BJ (cell line): Measurements from ENCODE around the gene GCK. TPM values are rescaled to one million over a fixed set of nuclear protein-coding genes. Genes with fewer than 3 reads are reported as not detected.

Experiments
- CTCF ChIA-PET: fragments of 350-600 bp; formaldehyde crosslinking; extraction: SDS; loops from one replicate; lab custom pipeline; 2021; ENCODE audit warnings: antibody characterized with exemption, inconsistent platforms; lab: Yijun Ruan, JAX
- POLR2A ChIA-PET: fragments of 300-600 bp; sonication (Branson Sonifier 250); formaldehyde crosslinking; extraction: SDS; loops from one replicate; lab custom pipeline; 2021; ENCODE audit warnings: antibody characterized with exemption; lab: Charles Lee
- DNase-seq: peaks from one replicate; pipeline ENCODE4 v3.0.0-alpha.2; 2011; ENCODE audit warnings: low read depth
- H3K27me3 ChIP-seq: 2 replicates; pipeline ENCODE4 v1.6.0; 2011; ENCODE audit warnings: low read length; ENCODE audit not compliant: control insufficient read depth, insufficient read depth
- H3K36me3 ChIP-seq: 2 replicates; pipeline ENCODE4 v1.5.1; 2011; ENCODE audit warnings: low read length; ENCODE audit not compliant: control insufficient read depth, insufficient read depth
- H3K4me3 ChIP-seq: 2 replicates; pipeline ENCODE4 v1.5.1; 2011; ENCODE audit warnings: low read depth, mild to moderate bottlenecking, control low read depth, low read length
- polyA plus RNA-seq: library from polyadenylated mRNA; depleted of rRNA; stranded (reverse); fragments of >200 nt; gene quantifications from 2 replicates; pipeline ENCODE4 v1.2.3, GENCODE V29; 2011
- TF ChIP-seq, protein P1 (sequence below): IDR thresholded peaks from 2 replicates; pipeline ENCODE4 v1.5.1; 2011; ENCODE audit warnings: low read depth, mild to moderate bottlenecking, control low read depth, inconsistent platforms, low read length, moderate library complexity; ENCODE audit not compliant: insufficient read depth

GCK gene
- polyA plus RNA-seq, 1 experiment = 0.40 TPM

DNA sequence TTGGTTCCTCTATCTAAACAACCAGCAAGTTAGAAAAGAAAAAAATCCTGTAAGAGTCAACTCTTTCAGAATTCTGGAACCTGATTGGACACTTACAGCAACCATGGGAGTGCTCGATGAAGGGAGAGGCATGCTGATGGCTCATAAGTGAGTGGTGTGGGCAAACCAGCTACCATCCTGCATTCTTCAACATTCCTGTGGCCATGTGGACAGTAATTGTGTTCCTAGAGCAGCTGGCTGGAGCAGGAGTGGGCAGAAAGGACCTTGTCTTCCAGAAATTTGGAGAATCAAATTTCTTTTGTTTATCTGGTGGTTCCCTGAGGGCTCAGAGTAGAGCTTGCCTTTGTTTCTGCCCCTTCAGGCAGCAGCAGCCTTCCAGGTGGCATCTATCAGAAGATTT is 25.6 kb downstream of the GCK start:
- no peak overlapping the region for H3K4me3 ChIP-seq
- CTCF ChIA-PET = interaction anchor here (1.2 to 2.5 kb wide), 3 partner anchors 16 to 38 kb away, joined by 3 to 11 read pairs (median 7); no protein-coding TSS in a partner anchor
- DNase-seq = peak; percentile 85
- POLR2A ChIA-PET = interaction anchor here (1.2 kb wide), 2 partner anchors 17 to 75 kb away, joined by 4 read pairs; no protein-coding TSS in a partner anchor
- H3K36me3 ChIP-seq = no peaks in the 10 kb centered on the region
- 0 out of 2 replicates have a peak, but pooled peaks cover 1% of the 10 kb centered on the region for H3K27me3 ChIP-seq
- TF ChIP-seq, protein P1, sequence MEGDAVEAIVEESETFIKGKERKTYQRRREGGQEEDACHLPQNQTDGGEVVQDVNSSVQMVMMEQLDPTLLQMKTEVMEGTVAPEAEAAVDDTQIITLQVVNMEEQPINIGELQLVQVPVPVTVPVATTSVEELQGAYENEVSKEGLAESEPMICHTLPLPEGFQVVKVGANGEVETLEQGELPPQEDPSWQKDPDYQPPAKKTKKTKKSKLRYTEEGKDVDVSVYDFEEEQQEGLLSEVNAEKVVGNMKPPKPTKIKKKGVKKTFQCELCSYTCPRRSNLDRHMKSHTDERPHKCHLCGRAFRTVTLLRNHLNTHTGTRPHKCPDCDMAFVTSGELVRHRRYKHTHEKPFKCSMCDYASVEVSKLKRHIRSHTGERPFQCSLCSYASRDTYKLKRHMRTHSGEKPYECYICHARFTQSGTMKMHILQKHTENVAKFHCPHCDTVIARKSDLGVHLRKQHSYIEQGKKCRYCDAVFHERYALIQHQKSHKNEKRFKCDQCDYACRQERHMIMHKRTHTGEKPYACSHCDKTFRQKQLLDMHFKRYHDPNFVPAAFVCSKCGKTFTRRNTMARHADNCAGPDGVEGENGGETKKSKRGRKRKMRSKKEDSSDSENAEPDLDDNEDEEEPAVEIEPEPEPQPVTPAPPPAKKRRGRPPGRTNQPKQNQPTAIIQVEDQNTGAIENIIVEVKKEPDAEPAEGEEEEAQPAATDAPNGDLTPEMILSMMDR = no peak

DNA sequence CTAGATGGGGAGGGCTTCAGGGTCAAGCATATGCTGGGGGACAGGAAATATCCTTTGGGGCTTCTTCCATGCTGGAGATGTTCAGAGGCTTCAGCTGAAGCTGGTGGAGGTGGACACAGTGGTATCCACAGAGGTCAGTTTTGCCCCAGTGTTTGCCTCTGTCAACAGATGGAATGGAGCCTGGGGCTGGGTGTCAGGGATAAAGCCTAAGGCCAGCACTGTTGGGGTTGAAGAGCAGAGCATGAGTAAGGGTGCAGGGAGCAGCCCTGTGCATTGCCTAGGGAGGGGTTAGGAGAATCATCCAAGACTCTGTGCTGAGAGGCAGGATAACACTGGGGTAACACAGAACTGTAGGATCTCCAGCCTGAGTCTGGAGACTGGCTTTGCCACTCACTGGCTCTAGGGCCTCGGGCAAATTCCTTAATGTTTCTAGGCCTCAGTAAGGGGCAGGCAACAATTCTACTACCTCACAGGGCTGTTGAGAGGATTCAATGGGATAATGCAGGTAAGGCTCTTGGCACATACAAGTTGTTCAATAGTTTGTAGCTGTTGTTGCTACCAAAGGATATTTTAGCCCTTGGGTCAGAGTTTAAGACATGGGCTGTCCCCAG is 26.3 kb downstream of the GCK start:
- Histone ChIP-seq H3K36me3 (no peaks in the 10 kb centered on the region), H3K27me3 (0 out of 2 replicates have a peak, but pooled peaks cover 1% of the 10 kb centered on the region), H3K4me3 (no peak overlapping the region)
- TF ChIP-seq, protein P1 = no peak
- CTCF ChIA-PET = interaction anchor here (1.1 to 2.5 kb wide), 4 partner anchors 15 to 38 kb away, joined by 3 to 11 read pairs (median 6); no protein-coding TSS in a partner anchor
- POLR2A ChIA-PET = interaction anchor here (1.2 kb wide), 2 partner anchors 16 to 74 kb away, joined by 4 read pairs; no protein-coding TSS in a partner anchor
- no peak for DNase-seq

DNA sequence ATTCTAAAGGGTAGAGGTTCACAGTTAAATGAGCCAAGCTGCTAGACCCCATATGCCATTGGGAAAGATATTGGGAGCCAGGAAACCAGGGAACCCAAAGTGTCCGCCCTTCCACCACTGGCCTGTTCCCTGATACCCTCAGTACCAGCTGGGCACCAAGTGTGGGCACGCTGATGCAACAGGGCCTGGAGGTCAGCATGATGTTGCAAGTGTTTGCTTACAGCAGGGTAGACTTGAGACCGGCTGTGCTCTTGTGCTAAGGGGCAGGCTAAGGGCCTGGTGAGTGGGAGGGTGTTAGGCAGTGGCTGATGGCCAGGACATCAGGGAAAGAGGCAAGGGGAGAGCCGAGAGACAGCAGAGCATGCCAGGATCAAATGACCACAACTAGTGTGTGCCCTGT is 27.1 kb downstream of the GCK start:
- Histone ChIP-seq H3K4me3 (no peak overlapping the region), H3K27me3 (0 out of 2 replicates have a peak, but pooled peaks cover 1% of the 10 kb centered on the region), H3K36me3 (no peaks in the 10 kb centered on the region)
- TF ChIP-seq, protein P1 = no peak
- ChIA-PET CTCF (interaction anchor here (1.1 to 2.5 kb wide), 2 partner anchors 15 to 33 kb away, joined by 4 to 11 read pairs; no protein-coding TSS in a partner anchor), POLR2A (no interaction called here)
- DNase-seq = no peak

DNA sequence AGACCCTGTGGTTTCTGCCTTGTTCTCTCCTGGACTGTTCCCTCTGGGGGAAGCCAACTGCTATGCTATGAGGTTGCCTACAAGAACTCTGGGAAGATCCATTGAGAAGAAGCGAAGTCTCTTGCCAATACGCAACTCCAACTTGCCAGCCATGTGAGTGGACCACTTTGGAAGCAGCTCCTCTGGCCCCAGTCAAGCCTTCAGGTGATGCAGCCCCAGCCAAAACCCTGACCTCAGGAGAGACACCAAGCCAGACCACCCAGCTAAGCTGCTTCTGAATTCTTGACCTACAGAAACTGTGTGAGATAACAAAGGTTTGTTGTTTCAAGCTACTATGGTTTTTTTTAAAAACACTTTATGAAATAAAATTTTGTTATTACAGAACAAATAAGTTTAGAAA is 27.9 kb downstream of the GCK start:
- H3K27me3 ChIP-seq = 0 out of 2 replicates have a peak, but pooled peaks cover 1% of the 10 kb centered on the region
- H3K4me3 ChIP-seq = no peak overlapping the region
- POLR2A ChIA-PET = no interaction called here
- TF ChIP-seq, protein P1 = no peak
- CTCF ChIA-PET = interaction anchor here (2.5 kb wide), 1 partner anchor 14 kb away, joined by 11 read pairs; no protein-coding TSS in a partner anchor
- DNase-seq = no peak
- H3K36me3 ChIP-seq = no peaks in the 10 kb centered on the region

DNA sequence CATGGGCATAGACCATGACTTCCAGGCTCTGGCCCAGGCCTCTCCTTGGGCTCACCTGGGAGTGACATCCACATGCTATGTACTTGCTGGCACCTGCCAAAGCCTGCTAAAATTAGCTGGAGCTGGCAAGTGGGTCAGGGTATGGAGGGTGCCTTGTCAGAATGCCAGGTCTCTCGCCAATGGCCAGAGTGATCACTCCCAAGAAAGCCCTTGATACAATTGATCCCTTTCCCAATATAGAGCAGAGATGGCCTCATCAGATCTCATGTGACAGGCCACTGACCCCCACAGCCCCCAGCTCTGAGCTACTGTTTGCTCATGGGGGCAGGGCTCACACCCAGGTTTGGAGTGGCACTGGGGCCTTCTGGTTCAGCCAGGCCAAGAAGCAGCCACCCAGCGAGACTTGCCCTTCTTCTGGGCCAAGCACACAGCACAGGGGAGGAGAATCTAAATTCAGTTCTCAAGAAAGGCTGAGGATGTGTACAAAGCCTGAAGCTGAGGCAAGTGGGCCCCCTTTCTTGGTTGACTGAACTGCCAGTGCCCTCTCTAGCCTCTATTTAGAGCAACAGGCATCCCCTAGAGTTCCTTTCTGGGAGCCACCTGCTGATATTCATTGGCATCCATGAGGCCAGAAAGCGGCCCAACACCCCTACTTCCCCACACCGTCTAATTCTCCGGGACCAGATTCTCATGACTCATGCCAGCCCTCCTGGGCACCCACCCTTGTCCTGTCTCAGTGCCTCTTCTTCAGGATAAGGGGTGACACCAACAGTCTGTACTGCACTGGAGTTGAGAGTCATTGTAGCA is 29.2 kb downstream of the GCK start:
- TF ChIP-seq, protein P1 = no peak
- ChIA-PET POLR2A (no interaction called here), CTCF (interaction anchor here (0.6 kb wide), 1 partner anchor 18 kb away, joined by 3 read pairs; no protein-coding TSS in a partner anchor)
- no peak overlapping the region for H3K4me3 ChIP-seq
- DNase-seq = no peak
- H3K27me3 ChIP-seq = no peaks in the 10 kb centered on the region
- no peaks in the 10 kb centered on the region for H3K36me3 ChIP-seq
